ENCODE results near the gene LTC4S.
A peak's percentile ranks its signal among the peaks of the same experiment; 100 is the strongest.

- TF ChIP-seq CTCF (IDR thresholded peaks at IDR 0.05; ENCODE audit: low read depth, low read length) = no peak
- 0 out of 2 replicates have a peak, but pooled peaks have one; percentile 20 for TF ChIP-seq MAX (IDR thresholded peaks at IDR 0.05; ENCODE audit: low read depth, low read length)
- peak; percentile 44 for TF ChIP-seq POLR2A (IDR thresholded peaks at IDR 0.05; ENCODE audit: extremely low read depth, insufficient read length)
These were observed 11.9 kb downstream of the LTC4S start for GRCh38 chr5:179805529-179806249.
